ENCODE data around the gene SLC19A2.

Gene SLC19A2

DNA sequence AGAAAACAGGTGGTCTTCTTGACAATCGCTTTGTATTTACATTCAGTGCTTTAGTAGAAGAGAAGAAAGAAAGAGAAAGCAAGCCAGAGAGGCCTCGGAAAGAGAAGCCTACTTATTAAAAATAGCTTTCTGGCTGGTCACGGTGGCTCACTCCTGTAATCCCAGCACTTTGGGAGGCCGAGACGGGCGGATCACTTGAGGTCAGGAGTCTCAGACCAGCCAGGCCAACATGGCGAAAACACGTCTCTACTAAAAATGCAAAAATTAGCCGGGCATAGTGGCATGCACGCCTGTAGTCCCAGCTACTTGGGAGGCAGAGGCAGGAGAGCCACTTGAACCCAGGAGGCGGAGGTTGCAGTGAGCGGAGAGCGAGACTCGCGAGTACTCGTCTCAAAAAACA is 1.8 kb upstream of the SLC19A2 start:
- TF ChIP-seq, protein P1, sequence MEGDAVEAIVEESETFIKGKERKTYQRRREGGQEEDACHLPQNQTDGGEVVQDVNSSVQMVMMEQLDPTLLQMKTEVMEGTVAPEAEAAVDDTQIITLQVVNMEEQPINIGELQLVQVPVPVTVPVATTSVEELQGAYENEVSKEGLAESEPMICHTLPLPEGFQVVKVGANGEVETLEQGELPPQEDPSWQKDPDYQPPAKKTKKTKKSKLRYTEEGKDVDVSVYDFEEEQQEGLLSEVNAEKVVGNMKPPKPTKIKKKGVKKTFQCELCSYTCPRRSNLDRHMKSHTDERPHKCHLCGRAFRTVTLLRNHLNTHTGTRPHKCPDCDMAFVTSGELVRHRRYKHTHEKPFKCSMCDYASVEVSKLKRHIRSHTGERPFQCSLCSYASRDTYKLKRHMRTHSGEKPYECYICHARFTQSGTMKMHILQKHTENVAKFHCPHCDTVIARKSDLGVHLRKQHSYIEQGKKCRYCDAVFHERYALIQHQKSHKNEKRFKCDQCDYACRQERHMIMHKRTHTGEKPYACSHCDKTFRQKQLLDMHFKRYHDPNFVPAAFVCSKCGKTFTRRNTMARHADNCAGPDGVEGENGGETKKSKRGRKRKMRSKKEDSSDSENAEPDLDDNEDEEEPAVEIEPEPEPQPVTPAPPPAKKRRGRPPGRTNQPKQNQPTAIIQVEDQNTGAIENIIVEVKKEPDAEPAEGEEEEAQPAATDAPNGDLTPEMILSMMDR (conservative IDR thresholded peaks at IDR 0.05; ENCODE audit: low read depth), result no peak
- ChIA-PET POLR2A (ENCODE audit: low non-redundant PET) (no interaction called here), CTCF (no interaction called here)
- peak overlapping the region; percentile 43; the same call in 1 of the 2 replicates for H3K27ac ChIP-seq
- no peak for DNase-seq (ENCODE audit: low spot score)

DNA sequence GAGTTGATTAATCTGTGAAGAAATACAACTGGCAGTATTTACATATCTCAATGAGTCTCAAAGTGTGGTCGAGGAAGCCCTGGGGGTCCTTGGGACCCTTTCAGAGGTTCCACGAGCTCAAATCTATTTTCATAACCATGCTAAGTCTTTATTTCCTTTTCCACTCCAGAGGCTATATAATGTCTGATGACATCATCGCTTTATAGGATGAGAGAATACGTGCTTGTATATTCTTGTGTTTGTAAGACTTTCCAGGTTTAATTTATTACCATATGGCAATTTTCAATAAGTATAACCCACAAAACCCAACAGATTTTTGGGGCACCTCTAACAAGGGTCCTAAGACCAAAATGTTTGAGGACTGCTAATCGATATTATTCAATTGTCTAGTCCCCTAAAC is 1.4 kb upstream of the SLC19A2 start:
- TF ChIP-seq, protein P1 (conservative IDR thresholded peaks at IDR 0.05; ENCODE audit: low read depth), result no peak
- H3K27ac ChIP-seq, result peak overlapping the region; percentile 43; the same call in 1 of the 2 replicates
- POLR2A ChIA-PET (ENCODE audit: low non-redundant PET), result no interaction called here
- DNase-seq (ENCODE audit: low spot score), result no peak
- CTCF ChIA-PET, result no interaction called here

GRCh38 chr1:169486281-169487051 is 722 bp upstream of the SLC19A2 start:
- peak overlapping the region; percentile 97 for H3K27ac ChIP-seq
- ChIA-PET POLR2A (ENCODE audit: low non-redundant PET) (interaction anchor here (0.6 to 1.0 kb wide), 2 partner anchors 25 to 279 kb away, joined by 3 to 4 read pairs; no protein-coding TSS in a partner anchor), CTCF (interaction anchor here (0.7 to 1.0 kb wide), 3 partner anchors 43 to 59 kb away, joined by 4 to 5 read pairs (median 4); no protein-coding TSS in a partner anchor)
- peak; percentile 13 for DNase-seq (ENCODE audit: low spot score)
- TF ChIP-seq, protein P1 (conservative IDR thresholded peaks at IDR 0.05; ENCODE audit: low read depth), result no peak

DNA sequence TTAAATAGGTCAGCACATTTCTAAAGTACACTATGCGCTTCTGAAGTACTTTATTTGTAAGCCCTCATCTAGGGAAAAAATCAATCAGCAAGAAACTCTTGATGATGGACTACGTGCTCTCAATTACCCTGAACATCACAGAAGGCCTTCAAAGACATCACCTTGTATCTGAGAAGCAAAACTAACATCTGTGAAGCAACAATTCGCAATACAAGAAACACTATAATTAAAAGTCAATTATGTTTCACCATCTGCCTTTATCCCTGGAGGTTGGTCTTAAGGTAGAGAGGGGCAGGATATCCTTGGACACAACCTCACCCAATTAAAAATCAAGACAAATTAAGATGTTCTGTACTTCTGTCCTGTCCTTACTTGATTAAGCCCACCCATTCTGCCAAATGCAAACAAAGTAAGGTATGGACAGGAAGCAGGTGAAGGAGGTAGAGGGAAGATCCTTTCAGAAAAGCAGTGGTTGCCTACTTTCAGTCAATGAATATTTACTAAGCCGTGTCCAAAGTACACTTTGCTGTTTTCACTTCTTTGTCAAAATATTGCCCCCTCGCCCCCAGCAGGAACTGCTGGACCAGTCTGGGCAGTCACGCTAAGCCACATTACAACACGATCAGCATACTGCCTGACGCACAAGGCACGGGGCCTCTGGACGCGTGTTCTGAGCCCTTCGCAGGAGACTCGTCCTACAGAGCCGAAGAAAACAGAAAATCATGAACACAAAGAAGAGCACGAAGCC is 887 bp downstream of the SLC19A2 start:
- TF ChIP-seq, protein P1 (conservative IDR thresholded peaks at IDR 0.05; ENCODE audit: low read depth), result no peak
- ChIA-PET POLR2A (ENCODE audit: low non-redundant PET) (no interaction called here), CTCF (no interaction called here)
- H3K27ac ChIP-seq, result peak overlapping the region; percentile 97
- DNase-seq (ENCODE audit: low spot score), result peak; percentile 25

DNA sequence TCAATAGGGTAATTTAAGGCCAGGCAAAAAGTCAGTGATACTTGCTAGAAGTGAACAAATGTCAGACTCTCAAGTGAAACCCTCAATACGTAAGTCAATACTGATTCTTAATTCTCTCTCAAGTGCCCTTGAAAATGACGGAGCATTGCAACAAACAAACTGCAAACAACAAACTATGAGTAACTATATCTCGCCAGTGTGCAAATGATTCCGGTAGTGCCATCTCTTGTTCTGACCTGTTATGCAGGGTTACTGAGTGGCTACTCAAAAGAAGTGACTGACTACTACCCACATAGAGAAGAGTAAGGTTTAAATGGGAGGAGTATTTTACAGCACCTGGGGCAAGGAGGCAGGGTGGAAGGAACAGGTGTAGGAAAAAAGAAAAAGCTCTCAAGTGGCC is 1.6 kb downstream of the SLC19A2 start:
- DNase-seq (ENCODE audit: low spot score), result peak; percentile 45
- TF ChIP-seq, protein P1 (conservative IDR thresholded peaks at IDR 0.05; ENCODE audit: low read depth), result no peak
- ChIA-PET POLR2A (ENCODE audit: low non-redundant PET) (no interaction called here), CTCF (no interaction called here)
- H3K27ac ChIP-seq, result no peak overlapping the region

DNA sequence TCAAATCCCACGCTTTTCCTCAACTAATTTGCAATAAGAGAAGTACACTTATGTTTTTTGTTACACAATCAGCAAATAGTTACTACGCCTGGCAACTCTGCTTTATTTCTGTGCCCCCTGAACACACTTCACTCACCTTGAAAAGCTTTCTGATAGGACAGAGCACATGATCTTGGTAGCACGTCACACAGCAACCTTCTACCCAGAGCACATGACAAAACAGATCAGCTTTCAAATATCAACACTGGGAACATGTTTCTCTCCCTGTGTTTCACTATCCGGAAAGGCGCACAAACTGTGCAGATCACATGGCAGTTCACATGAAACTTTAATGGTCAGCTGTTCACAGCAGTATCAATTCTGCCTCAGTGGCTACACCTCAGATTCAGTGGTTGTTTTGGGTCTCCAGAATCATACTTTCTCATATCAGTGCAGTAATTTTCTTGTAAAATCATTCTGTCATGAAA is 2.2 kb downstream of the SLC19A2 start:
- no peak for DNase-seq (ENCODE audit: low spot score)
- TF ChIP-seq, protein P1 (conservative IDR thresholded peaks at IDR 0.05; ENCODE audit: low read depth), result no peak
- CTCF ChIA-PET, result no interaction called here
- POLR2A ChIA-PET (ENCODE audit: low non-redundant PET), result no interaction called here
- H3K27ac ChIP-seq, result no peak overlapping the region
